Activated B cell treated with CpG ODN at 0.5 μM for 24 hours (primary cell): Measurements from ENCODE around the gene F2R. TPM values are rescaled to one million over a fixed set of nuclear protein-coding genes. Genes with fewer than 3 reads are reported as not detected.
"Not testable (repeated sequence)": the region's sequence is repeated elsewhere in the genome, so short reads cannot be mapped to it uniquely, and the experiment has no call there.

Experiments
- ATAC-seq: fragments of 200-7000 bp; cut with Tn5 transposase; one replicate; pipeline ENCODE4 v1.10.0; 2021; ENCODE audit warnings: low read depth, mild to moderate bottlenecking, moderate library complexity
- CTCF ChIA-PET: fragments of 350-600 bp; sonication (Branson Sonifier 250); formaldehyde crosslinking; loops from one replicate; lab custom pipeline; 2021; ENCODE audit warnings: antibody characterized with exemption; lab: Charles Lee
- POLR2A ChIA-PET: fragments of 350-600 bp; sonication (Branson Sonifier 250); formaldehyde crosslinking; loops from one replicate; lab custom pipeline; 2021; ENCODE audit warnings: antibody characterized with exemption; lab: Charles Lee
- DNase-seq: peaks from one replicate; pipeline ENCODE4 v3.0.0; 2022
- H3K27ac Mint-ChIP-seq: one replicate; pipeline ENCODE4 v1.8.0; 2020; ENCODE audit warnings: mixed read lengths
- H3K27me3 Mint-ChIP-seq: one replicate; pipeline ENCODE4 v1.8.0; 2021; ENCODE audit warnings: mixed read lengths
- H3K36me3 Mint-ChIP-seq: one replicate; pipeline ENCODE4 v1.8.0; 2021; ENCODE audit warnings: low read depth, mixed read lengths
- H3K4me1 Mint-ChIP-seq: one replicate; pipeline ENCODE4 v1.8.0; 2021; ENCODE audit warnings: mixed read lengths
- H3K4me3 Mint-ChIP-seq: one replicate; pipeline ENCODE4 v1.8.0; 2020; ENCODE audit warnings: mild to moderate bottlenecking, mixed read lengths
- H3K9me3 Mint-ChIP-seq: one replicate; pipeline ENCODE4 v1.8.0; 2020; ENCODE audit warnings: mixed read lengths
- intact Hi-C: fragments of 100-400 bp; cut with micrococcal nuclease; formaldehyde crosslinking; loops from one replicate; pipeline ENCODE4 v1.15.1; 2024
- total RNA-seq: library from RNA; stranded (reverse); gene quantifications from 2 replicates; pipeline ENCODE4 v1.2.3, GENCODE V29; 2022
- TF ChIP-seq, protein P1 (sequence below): fragments of 200-600 bp; IDR thresholded peaks from one replicate; pipeline ENCODE4 v1.8.0; 2022; ENCODE audit warnings: antibody characterized with exemption, mild to moderate bottlenecking

F2R gene
- total RNA-seq, 1 donor from 2014 or later: 0.18 TPM

DNA sequence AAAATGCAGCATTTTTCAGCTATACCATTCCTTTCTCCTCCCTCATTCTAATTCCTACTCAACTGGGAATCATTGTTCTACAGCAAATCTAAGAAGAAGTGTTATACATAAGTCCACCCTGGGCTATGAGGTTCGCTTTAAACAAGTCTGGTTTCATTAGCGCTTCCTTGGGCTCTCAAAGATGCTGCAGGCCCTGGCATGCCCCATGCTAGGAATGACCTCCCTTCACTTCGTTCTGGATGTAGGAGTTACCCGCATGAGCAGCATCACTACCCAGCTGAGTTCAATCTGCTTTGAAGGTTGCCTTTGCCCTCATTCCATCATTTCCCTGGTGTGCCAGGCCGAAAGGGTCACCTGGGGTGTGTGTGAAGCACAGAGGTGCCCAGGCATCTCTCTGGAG is 35.4 kb downstream of the F2R start:
- Mint-ChIP-seq H3K27me3 (peaks cover 5% of the 10 kb centered on the region), H3K4me3 (no peak overlapping the region), H3K27ac (no peak overlapping the region), H3K4me1 (no peaks in the 10 kb centered on the region), H3K36me3 (no peaks in the 10 kb centered on the region), H3K9me3 (no peaks in the 10 kb centered on the region)
- no peak for DNase-seq
- no peak for ATAC-seq
- CTCF ChIA-PET: no interaction called here
- intact Hi-C loops: no loop called here
- TF ChIP-seq, protein P1, sequence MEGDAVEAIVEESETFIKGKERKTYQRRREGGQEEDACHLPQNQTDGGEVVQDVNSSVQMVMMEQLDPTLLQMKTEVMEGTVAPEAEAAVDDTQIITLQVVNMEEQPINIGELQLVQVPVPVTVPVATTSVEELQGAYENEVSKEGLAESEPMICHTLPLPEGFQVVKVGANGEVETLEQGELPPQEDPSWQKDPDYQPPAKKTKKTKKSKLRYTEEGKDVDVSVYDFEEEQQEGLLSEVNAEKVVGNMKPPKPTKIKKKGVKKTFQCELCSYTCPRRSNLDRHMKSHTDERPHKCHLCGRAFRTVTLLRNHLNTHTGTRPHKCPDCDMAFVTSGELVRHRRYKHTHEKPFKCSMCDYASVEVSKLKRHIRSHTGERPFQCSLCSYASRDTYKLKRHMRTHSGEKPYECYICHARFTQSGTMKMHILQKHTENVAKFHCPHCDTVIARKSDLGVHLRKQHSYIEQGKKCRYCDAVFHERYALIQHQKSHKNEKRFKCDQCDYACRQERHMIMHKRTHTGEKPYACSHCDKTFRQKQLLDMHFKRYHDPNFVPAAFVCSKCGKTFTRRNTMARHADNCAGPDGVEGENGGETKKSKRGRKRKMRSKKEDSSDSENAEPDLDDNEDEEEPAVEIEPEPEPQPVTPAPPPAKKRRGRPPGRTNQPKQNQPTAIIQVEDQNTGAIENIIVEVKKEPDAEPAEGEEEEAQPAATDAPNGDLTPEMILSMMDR: no peak
- POLR2A ChIA-PET: no interaction called here

- no peak for ATAC-seq
- TF ChIP-seq, protein P1: no peak
- CTCF ChIA-PET: no interaction called here
- no peaks in the 10 kb centered on the region for H3K27me3 Mint-ChIP-seq
- DNase-seq: no peak
- H3K4me1 Mint-ChIP-seq: no peaks in the 10 kb centered on the region
- no peak overlapping the region for H3K27ac Mint-ChIP-seq
- no peaks in the 10 kb centered on the region for H3K9me3 Mint-ChIP-seq
- intact Hi-C loops: no loop called here
- no peaks in the 10 kb centered on the region for H3K36me3 Mint-ChIP-seq
- no peak overlapping the region for H3K4me3 Mint-ChIP-seq
- POLR2A ChIA-PET: no interaction called here
Measured at GRCh38 chr5:76754668-76755078, 38.7 kb downstream of the F2R start.

DNA sequence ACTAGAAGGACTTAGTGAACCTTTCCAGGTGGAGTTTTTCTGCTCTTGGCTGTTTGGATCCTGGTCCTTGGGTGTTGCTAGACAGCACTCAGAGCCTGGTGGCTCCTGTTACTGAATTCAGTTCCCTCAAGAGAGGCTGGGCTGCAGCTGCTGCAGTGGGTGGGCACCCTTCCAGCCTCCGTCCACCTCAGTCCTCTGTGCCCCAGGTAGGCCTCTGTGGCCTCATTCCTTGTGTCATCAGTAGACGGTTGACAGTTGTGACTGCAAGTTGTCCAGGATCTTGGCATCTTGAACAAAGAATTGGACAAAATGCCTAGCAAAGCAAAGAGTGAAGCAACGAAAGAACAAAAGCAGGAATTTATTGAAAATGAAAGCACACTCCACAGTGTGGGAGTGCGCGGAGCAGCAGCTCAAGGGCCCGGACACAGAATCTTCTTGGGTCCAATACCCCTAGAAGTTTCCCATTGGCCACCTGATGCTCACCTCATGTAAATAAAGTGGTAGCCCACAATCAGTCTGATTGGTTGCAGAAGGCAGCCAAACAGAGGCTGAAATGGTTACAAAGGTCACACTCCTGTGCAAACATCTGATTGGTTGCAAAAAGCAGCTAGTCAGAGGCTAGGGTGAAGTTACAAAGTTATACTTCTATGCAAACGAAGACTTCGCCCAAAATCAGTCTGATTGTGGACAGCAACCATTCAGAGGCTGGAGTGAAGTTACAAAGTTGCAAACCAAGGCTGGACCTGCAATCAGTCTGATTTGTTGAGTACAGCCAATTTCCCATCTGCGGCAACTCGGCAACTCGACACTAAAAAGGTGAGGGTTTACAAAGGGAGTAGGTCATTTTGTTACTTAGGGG is 40.1 kb downstream of the F2R start:
- CTCF ChIA-PET: no interaction called here
- ATAC-seq: no peak
- no peak overlapping the region for H3K4me3 Mint-ChIP-seq
- H3K27me3 Mint-ChIP-seq: no peaks in the 10 kb centered on the region
- POLR2A ChIA-PET: no interaction called here
- intact Hi-C loops: no loop called here
- H3K27ac Mint-ChIP-seq: no peak overlapping the region
- H3K9me3 Mint-ChIP-seq: no peaks in the 10 kb centered on the region
- H3K4me1 Mint-ChIP-seq: no peaks in the 10 kb centered on the region
- no peak for DNase-seq
- TF ChIP-seq, protein P1: no peak
- no peaks in the 10 kb centered on the region for H3K36me3 Mint-ChIP-seq

DNA sequence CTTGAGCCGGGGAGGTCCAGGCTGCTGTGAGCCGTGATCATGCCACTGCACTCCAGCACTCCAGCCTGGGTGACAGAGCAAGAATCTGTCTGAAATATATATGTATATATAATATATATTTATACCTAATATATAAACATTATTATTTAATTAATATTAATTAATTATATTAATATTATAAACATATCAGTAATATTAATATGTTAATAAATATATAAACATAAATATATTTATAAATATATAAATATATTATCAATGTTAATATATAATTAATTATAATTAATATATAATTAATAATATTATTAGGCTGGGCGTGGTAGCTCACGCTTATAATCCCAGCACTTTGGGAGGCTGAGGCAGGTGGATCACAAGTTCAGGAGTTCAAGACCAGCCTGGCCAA is 41.1 kb downstream of the F2R start:
- ATAC-seq (no peak), DNase-seq (no peak)
- Mint-ChIP-seq H3K36me3 (no peaks in the 10 kb centered on the region), H3K4me3 (no peak overlapping the region), H3K4me1 (no peaks in the 10 kb centered on the region), H3K9me3 (no peaks in the 10 kb centered on the region), H3K27me3 (no peaks in the 10 kb centered on the region), H3K27ac (no peak overlapping the region)
- TF ChIP-seq, protein P1: no peak
- ChIA-PET CTCF (no interaction called here), POLR2A (no interaction called here)
- intact Hi-C loops: no loop called here

- H3K36me3 Mint-ChIP-seq, intact Hi-C loops, H3K4me1 Mint-ChIP-seq, H3K4me3 Mint-ChIP-seq, H3K9me3 Mint-ChIP-seq, H3K27me3 Mint-ChIP-seq, DNase-seq, H3K27ac Mint-ChIP-seq, ATAC-seq: not testable (repeated sequence)
- ChIA-PET POLR2A (interaction anchor here (0.9 kb wide), 1 partner anchor 13 kb away, joined by 3 read pairs; no protein-coding TSS in a partner anchor), CTCF (interaction anchor here (0.6 kb wide), 1 partner anchor 42 kb away, joined by 3 read pairs; no protein-coding TSS in a partner anchor)
Measured at GRCh38 chr5:76761118-76761517, 45.2 kb downstream of the F2R start.
